ENCODE measurements around the gene SAFB. TPM values are rescaled to one million over a fixed set of nuclear protein-coding genes. Genes with fewer than 3 reads are reported as not detected.

SAFB gene
- total RNA-seq, 1 experiment from 2014 or later, result 171 TPM

- no peak overlapping the region for H3K4me3 ChIP-seq (ENCODE audit: low read depth, low read length, poor library complexity, severe bottlenecking)
- TF ChIP-seq CTCF (conservative IDR thresholded peaks at IDR 0.05; ENCODE audit: low read depth, low read length), result no peak
- no peak for TF ChIP-seq EZH2 (IDR thresholded peaks at IDR 0.05; ENCODE audit: borderline replicate concordance, low read depth, low read length, poor library complexity, severe bottlenecking)
- intact Hi-C loops (cut with micrococcal nuclease; ENCODE audit: unreplicated experiment), result no loop called here
- no peaks in the 10 kb centered on the region for H3K27me3 ChIP-seq (replicated peaks; ENCODE audit: insufficient read depth, low read depth, low read length, poor library complexity)
- CTCF ChIA-PET, result no interaction called here
- no peak for DNase-seq (ENCODE audit: low spot score)
- POLR2A ChIA-PET (ENCODE audit: low non-redundant PET), result no interaction called here
- no peaks in the 10 kb centered on the region for H3K4me1 ChIP-seq (ENCODE audit: insufficient read depth, low read length, poor library complexity, severe bottlenecking)
- H3K27ac ChIP-seq (ENCODE audit: low read depth, low read length, poor library complexity, severe bottlenecking), result no peak overlapping the region
- no TSS peak for BruUV-seq (replicated peaks)
- H3K36me3 ChIP-seq (ENCODE audit: insufficient read depth, low read length, poor library complexity, severe bottlenecking), result peaks cover 2% of the 10 kb centered on the region
- no peaks in the 10 kb centered on the region for H3K9me3 ChIP-seq (ENCODE audit: low read depth, low read length, poor library complexity, severe bottlenecking)
These were observed 53.4 kb downstream of the SAFB start for GRCh38 chr19:5676105-5676771.

- no peaks in the 10 kb centered on the region for H3K27me3 ChIP-seq (replicated peaks; ENCODE audit: insufficient read depth, low read depth, low read length, poor library complexity)
- H3K9me3 ChIP-seq (ENCODE audit: low read depth, low read length, poor library complexity, severe bottlenecking), result no peaks in the 10 kb centered on the region
- no TSS peak for BruUV-seq (replicated peaks)
- no peak for TF ChIP-seq CTCF (conservative IDR thresholded peaks at IDR 0.05; ENCODE audit: low read depth, low read length)
- TF ChIP-seq EZH2 (IDR thresholded peaks at IDR 0.05; ENCODE audit: borderline replicate concordance, low read depth, low read length, poor library complexity, severe bottlenecking), result no peak
- no peaks in the 10 kb centered on the region for H3K4me1 ChIP-seq (ENCODE audit: insufficient read depth, low read length, poor library complexity, severe bottlenecking)
- DNase-seq (ENCODE audit: low spot score), result no peak
- peaks cover 2% of the 10 kb centered on the region for H3K36me3 ChIP-seq (ENCODE audit: insufficient read depth, low read length, poor library complexity, severe bottlenecking)
- no peak overlapping the region for H3K27ac ChIP-seq (ENCODE audit: low read depth, low read length, poor library complexity, severe bottlenecking)
- intact Hi-C loops (cut with micrococcal nuclease; ENCODE audit: unreplicated experiment), result no loop called here
- POLR2A ChIA-PET (ENCODE audit: low non-redundant PET), result no interaction called here
- CTCF ChIA-PET, result no interaction called here
- H3K4me3 ChIP-seq (ENCODE audit: low read depth, low read length, poor library complexity, severe bottlenecking), result no peak overlapping the region
These were observed 53.9 kb downstream of the SAFB start for GRCh38 chr19:5676772-5677105.

- POLR2A ChIA-PET (ENCODE audit: low non-redundant PET), result no interaction called here
- DNase-seq (ENCODE audit: low spot score), result no peak
- Histone ChIP-seq H3K27ac (ENCODE audit: low read depth, low read length, poor library complexity, severe bottlenecking) (no peak overlapping the region), H3K36me3 (ENCODE audit: insufficient read depth, low read length, poor library complexity, severe bottlenecking) (no peaks in the 10 kb centered on the region), H3K27me3 (replicated peaks; ENCODE audit: insufficient read depth, low read depth, low read length, poor library complexity) (no peaks in the 10 kb centered on the region), H3K4me3 (ENCODE audit: low read depth, low read length, poor library complexity, severe bottlenecking) (no peak overlapping the region), H3K4me1 (ENCODE audit: insufficient read depth, low read length, poor library complexity, severe bottlenecking) (no peaks in the 10 kb centered on the region), H3K9me3 (ENCODE audit: low read depth, low read length, poor library complexity, severe bottlenecking) (no peaks in the 10 kb centered on the region)
- CTCF ChIA-PET, result no interaction called here
- no peak for TF ChIP-seq CTCF (conservative IDR thresholded peaks at IDR 0.05; ENCODE audit: low read depth, low read length)
- TF ChIP-seq EZH2 (IDR thresholded peaks at IDR 0.05; ENCODE audit: borderline replicate concordance, low read depth, low read length, poor library complexity, severe bottlenecking), result no peak
- intact Hi-C loops (cut with micrococcal nuclease; ENCODE audit: unreplicated experiment), result no loop called here
- no TSS peak for BruUV-seq (replicated peaks)
These were observed 54.3 kb downstream of the SAFB start for GRCh38 chr19:5677136-5677535.

All from A673 (cell line).